Liver (tissue), 9 donors: ENCODE data around the gene SKI. TPM values are rescaled to one million over a fixed set of nuclear protein-coding genes. Genes with fewer than 3 reads are reported as not detected.

Source experiments
- DNase-seq: peaks from one replicate; pipeline ENCODE4 v3.0.0-alpha.2; 2017; ENCODE audit warnings: low spot score
- H3K27ac ChIP-seq, 2 donors: one replicate each; pipeline ENCODE4 v1.7.0; 2013; ENCODE audit warnings: inconsistent platforms in 2 of 2, low read length in 2 of 2, control low read depth in 1 of 2, low read depth in 1 of 2, mild to moderate bottlenecking in 1 of 2
- H3K27me3 ChIP-seq, 4 donors: one replicate each; pipeline versions ENCODE4 v1.6.1 to v1.7.0; 2013; ENCODE audit warnings: low read length in 3 of 4, inconsistent platforms in 1 of 4, mild to moderate bottlenecking in 1 of 4, moderate library complexity in 1 of 4; ENCODE audit not compliant: control insufficient read depth in 4 of 4, insufficient read depth in 4 of 4
- H3K36me3 ChIP-seq, 4 donors: one replicate each; pipeline versions ENCODE4 v1.6.1 to v1.7.0; 2013; ENCODE audit warnings: low read length in 3 of 4, mild to moderate bottlenecking in 3 of 4, low read depth in 1 of 4, moderate library complexity in 1 of 4; ENCODE audit not compliant: control insufficient read depth in 4 of 4, insufficient read depth in 3 of 4
- H3K4me1 ChIP-seq, 4 donors: one replicate each; pipeline versions ENCODE4 v1.6.1 to v1.7.0; 2013; ENCODE audit warnings: low read length in 3 of 4, mild to moderate bottlenecking in 3 of 4, moderate library complexity in 1 of 4; ENCODE audit not compliant: control insufficient read depth in 4 of 4, insufficient read depth in 4 of 4
- H3K4me3 ChIP-seq, 3 donors: one replicate each; pipeline versions ENCODE4 v1.6.1 to v1.7.0; 2013; ENCODE audit warnings: low read length in 3 of 3, control low read depth in 1 of 3, low read depth in 1 of 3, mild to moderate bottlenecking in 1 of 3
- H3K9ac ChIP-seq, 2 donors: one replicate each; pipeline ENCODE4 v1.7.0; 2013; ENCODE audit warnings: low read length in 2 of 2, mild to moderate bottlenecking in 2 of 2, moderate library complexity in 2 of 2, control low read depth in 1 of 2, low read depth in 1 of 2
- H3K9me3 ChIP-seq, 4 donors: one replicate each; pipeline versions ENCODE4 v1.6.1 to v1.7.0; 2013; ENCODE audit warnings: low read length in 3 of 4; ENCODE audit not compliant: control insufficient read depth in 4 of 4
- EGR1 ChIP-seq, 2 donors: IDR thresholded peaks; 2 replicates each; pipeline ENCODE4 v1.6.1; 2016 to 2018; ENCODE audit warnings: antibody characterized with exemption in 2 of 2, low read depth in 2 of 2
- FOXA1 ChIP-seq: IDR thresholded peaks from 2 replicates; pipeline ENCODE4 v1.6.1; 2016; ENCODE audit warnings: antibody characterized with exemption
- FOXA2 ChIP-seq: IDR thresholded peaks from 2 replicates; pipeline ENCODE4 v1.6.1; 2016; ENCODE audit warnings: antibody characterized with exemption
- GABPA ChIP-seq, 2 donors: IDR thresholded peaks in 1 of 2; conservative IDR thresholded peaks in 1 of 2; 2 replicates each; pipeline ENCODE4 v1.6.1; 2016; ENCODE audit warnings: antibody characterized with exemption in 2 of 2, mild to moderate bottlenecking in 1 of 2, moderate library complexity in 1 of 2
- HNF4A ChIP-seq, 2 donors: conservative IDR thresholded peaks; 2 replicates each; pipeline ENCODE4 v1.6.1; 2016; ENCODE audit warnings: antibody characterized with exemption in 2 of 2, mild to moderate bottlenecking in 2 of 2
- HNF4G ChIP-seq: IDR thresholded peaks from 2 replicates; pipeline ENCODE4 v1.6.1; 2016; ENCODE audit warnings: antibody characterized with exemption
- JUND ChIP-seq, 2 donors: IDR thresholded peaks; 2 replicates each; pipeline ENCODE4 v1.6.1; 2016; ENCODE audit warnings: antibody characterized with exemption in 2 of 2
- RAD21 ChIP-seq, 2 donors: IDR thresholded peaks; 2 replicates each; pipeline ENCODE4 v1.6.1; 2016; ENCODE audit warnings: antibody characterized with exemption in 2 of 2, mild to moderate bottlenecking in 2 of 2
- RXRA ChIP-seq, 2 donors: IDR thresholded peaks; 2 replicates each; pipeline ENCODE4 v1.6.1; 2017 to 2018; ENCODE audit warnings: antibody characterized with exemption in 2 of 2, mild to moderate bottlenecking in 1 of 2
- SP1 ChIP-seq: IDR thresholded peaks from 2 replicates; pipeline ENCODE4 v1.6.1; 2018; ENCODE audit warnings: antibody characterized with exemption, mild to moderate bottlenecking
- TAF1 ChIP-seq: conservative IDR thresholded peaks from 2 replicates; pipeline ENCODE4 v1.6.1; 2016; ENCODE audit warnings: antibody characterized with exemption, mild to moderate bottlenecking
- YY1 ChIP-seq: IDR thresholded peaks from 2 replicates; pipeline ENCODE4 v1.6.1; 2016; ENCODE audit warnings: antibody characterized with exemption, mild to moderate bottlenecking
- WGBS: extraction: QIAGEN DNeasy Blood & Tissue Kit; methylation state at CpG from one replicate; pipeline ENCODE4 v1.1.7; 2013; 5-methylcytosine and 5-hydroxymethylcytosine counted together
- polyA plus RNA-seq, 2 donors: library from polyadenylated mRNA; stranded (reverse) in 1 of 2; unstranded in 1 of 2; fragments of 200-250 nt in 1 of 2; fragments of >200 nt in 1 of 2; fragmentation: Nextera tagmentation in 1 of 2; extraction: Ambion mirVana in 1 of 2; gene quantifications; one replicate each; pipeline versions ENCODE4 v1.2.1 to v1.2.3, GENCODE V29; 2013 to 2015
- total RNA-seq, 2 donors: library from RNA; depleted of rRNA; stranded (reverse); fragments of >200 nt; gene quantifications; one replicate each; pipeline ENCODE4 v1.2.3, GENCODE V29; 2014
- TF ChIP-seq, protein P1 (sequence below): IDR thresholded peaks from 2 replicates; pipeline ENCODE4 v1.6.1; 2016; ENCODE audit warnings: antibody characterized with exemption
- TF ChIP-seq, protein P2 (sequence below): fragments of 150-350 bp; IDR thresholded peaks from 2 replicates; pipeline ENCODE4 v1.5.1; 2017; ENCODE audit warnings: improper control_type of control experiment, low read depth, low read length; ENCODE audit not compliant: missing input control
- TF ChIP-seq, protein P3 (sequence below): IDR thresholded peaks from 2 replicates; pipeline ENCODE4 v1.6.1; 2016; ENCODE audit warnings: antibody characterized with exemption
- TF ChIP-seq, protein P4 (sequence below): IDR thresholded peaks from 2 replicates; pipeline ENCODE4 v1.6.1; 2016; ENCODE audit warnings: antibody characterized with exemption
- TF ChIP-seq, protein P5 (sequence below): IDR thresholded peaks from 2 replicates; pipeline ENCODE4 v1.6.1; 2016; ENCODE audit warnings: antibody characterized with exemption, mild to moderate bottlenecking
- donor health status: healthy.
- donor health status: healthy.
- donor health status: healthy.
- donor health status: healthy.
- donor health status: healthy.

Gene SKI
- total and polyA plus RNA-seq, 4 donors = 3.2 to 21.3 (median 19.5) TPM

DNA sequence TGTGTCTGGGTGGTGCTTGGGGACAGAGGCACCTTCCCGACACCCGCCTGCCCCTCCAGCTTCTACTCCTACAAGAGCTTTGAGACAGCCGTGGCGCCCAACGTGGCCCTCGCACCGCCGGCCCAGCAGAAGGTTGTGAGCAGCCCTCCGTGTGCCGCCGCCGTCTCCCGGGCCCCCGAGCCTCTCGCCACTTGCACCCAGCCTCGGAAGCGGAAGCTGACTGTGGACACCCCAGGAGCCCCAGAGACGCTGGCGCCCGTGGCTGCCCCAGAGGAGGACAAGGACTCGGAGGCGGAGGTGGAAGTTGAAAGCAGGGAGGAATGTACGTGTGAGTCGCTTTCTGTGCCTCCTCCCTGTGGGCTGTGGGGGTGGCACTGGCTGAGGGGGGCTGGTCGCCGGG is 75.7 kb downstream of the SKI start (continued):
- TF ChIP-seq, protein P1, sequence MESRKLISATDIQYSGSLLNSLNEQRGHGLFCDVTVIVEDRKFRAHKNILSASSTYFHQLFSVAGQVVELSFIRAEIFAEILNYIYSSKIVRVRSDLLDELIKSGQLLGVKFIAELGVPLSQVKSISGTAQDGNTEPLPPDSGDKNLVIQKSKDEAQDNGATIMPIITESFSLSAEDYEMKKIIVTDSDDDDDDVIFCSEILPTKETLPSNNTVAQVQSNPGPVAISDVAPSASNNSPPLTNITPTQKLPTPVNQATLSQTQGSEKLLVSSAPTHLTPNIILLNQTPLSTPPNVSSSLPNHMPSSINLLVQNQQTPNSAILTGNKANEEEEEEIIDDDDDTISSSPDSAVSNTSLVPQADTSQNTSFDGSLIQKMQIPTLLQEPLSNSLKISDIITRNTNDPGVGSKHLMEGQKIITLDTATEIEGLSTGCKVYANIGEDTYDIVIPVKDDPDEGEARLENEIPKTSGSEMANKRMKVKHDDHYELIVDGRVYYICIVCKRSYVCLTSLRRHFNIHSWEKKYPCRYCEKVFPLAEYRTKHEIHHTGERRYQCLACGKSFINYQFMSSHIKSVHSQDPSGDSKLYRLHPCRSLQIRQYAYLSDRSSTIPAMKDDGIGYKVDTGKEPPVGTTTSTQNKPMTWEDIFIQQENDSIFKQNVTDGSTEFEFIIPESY = no peak

DNA sequence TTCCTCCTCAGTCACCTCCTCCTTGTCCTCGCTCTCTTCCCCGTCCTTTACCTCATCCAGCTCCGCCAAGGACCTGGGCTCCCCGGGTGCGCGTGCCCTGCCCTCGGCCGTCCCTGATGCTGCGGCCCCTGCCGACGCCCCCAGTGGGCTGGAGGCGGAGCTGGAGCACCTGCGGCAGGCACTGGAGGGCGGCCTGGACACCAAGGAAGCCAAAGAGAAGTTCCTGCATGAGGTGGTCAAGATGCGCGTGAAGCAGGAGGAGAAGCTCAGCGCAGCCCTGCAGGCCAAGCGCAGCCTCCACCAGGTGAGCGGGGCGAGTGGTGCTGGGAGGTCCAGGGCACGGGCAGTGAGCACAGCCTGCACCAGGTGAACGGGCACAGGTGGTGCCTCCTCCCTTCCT is 76.2 kb downstream of the SKI start:
- Histone ChIP-seq H3K4me1 (peaks cover 6 to 29% (median 13%) of the 10 kb centered on the region in 4 donors), H3K4me3 (no peak overlapping the region), H3K9me3 (no peaks in the 10 kb centered on the region), H3K27ac (no peak overlapping the region), H3K36me3 (peaks cover 27 to 53% (median 31%) of the 10 kb centered on the region in 4 donors), H3K27me3 (no peaks in the 10 kb centered on the region), H3K9ac (no peak overlapping the region)
- DNase-seq = no peak
- 97% methylated on average over 22 of the region's 22 CpGs for WGBS
- TF ChIP-seq, protein P2, sequence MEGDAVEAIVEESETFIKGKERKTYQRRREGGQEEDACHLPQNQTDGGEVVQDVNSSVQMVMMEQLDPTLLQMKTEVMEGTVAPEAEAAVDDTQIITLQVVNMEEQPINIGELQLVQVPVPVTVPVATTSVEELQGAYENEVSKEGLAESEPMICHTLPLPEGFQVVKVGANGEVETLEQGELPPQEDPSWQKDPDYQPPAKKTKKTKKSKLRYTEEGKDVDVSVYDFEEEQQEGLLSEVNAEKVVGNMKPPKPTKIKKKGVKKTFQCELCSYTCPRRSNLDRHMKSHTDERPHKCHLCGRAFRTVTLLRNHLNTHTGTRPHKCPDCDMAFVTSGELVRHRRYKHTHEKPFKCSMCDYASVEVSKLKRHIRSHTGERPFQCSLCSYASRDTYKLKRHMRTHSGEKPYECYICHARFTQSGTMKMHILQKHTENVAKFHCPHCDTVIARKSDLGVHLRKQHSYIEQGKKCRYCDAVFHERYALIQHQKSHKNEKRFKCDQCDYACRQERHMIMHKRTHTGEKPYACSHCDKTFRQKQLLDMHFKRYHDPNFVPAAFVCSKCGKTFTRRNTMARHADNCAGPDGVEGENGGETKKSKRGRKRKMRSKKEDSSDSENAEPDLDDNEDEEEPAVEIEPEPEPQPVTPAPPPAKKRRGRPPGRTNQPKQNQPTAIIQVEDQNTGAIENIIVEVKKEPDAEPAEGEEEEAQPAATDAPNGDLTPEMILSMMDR = no peak
- no peak for TF ChIP-seq RXRA (IDR thresholded peaks at IDR 0.05)
- TF ChIP-seq TAF1 = no peak
- TF ChIP-seq, protein P3, sequence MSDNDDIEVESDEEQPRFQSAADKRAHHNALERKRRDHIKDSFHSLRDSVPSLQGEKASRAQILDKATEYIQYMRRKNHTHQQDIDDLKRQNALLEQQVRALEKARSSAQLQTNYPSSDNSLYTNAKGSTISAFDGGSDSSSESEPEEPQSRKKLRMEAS = no peak
- TF ChIP-seq EGR1 (IDR thresholded peaks at IDR 0.05; ENCODE audit: low read depth in 2 of 2) = no peak
- TF ChIP-seq, protein P1 = no peak
- TF ChIP-seq, protein P4, sequence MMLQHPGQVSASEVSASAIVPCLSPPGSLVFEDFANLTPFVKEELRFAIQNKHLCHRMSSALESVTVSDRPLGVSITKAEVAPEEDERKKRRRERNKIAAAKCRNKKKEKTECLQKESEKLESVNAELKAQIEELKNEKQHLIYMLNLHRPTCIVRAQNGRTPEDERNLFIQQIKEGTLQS = no peak
- TF ChIP-seq RAD21 (IDR thresholded peaks at IDR 0.05) = no peak
- no peak for TF ChIP-seq YY1
- TF ChIP-seq FOXA1 = no peak
- TF ChIP-seq GABPA (IDR thresholded peaks at IDR 0.05 in 1 of 2, conservative IDR thresholded peaks at IDR 0.05 in 1 of 2) = no peak
- TF ChIP-seq HNF4G = no peak
- TF ChIP-seq, protein P5, sequence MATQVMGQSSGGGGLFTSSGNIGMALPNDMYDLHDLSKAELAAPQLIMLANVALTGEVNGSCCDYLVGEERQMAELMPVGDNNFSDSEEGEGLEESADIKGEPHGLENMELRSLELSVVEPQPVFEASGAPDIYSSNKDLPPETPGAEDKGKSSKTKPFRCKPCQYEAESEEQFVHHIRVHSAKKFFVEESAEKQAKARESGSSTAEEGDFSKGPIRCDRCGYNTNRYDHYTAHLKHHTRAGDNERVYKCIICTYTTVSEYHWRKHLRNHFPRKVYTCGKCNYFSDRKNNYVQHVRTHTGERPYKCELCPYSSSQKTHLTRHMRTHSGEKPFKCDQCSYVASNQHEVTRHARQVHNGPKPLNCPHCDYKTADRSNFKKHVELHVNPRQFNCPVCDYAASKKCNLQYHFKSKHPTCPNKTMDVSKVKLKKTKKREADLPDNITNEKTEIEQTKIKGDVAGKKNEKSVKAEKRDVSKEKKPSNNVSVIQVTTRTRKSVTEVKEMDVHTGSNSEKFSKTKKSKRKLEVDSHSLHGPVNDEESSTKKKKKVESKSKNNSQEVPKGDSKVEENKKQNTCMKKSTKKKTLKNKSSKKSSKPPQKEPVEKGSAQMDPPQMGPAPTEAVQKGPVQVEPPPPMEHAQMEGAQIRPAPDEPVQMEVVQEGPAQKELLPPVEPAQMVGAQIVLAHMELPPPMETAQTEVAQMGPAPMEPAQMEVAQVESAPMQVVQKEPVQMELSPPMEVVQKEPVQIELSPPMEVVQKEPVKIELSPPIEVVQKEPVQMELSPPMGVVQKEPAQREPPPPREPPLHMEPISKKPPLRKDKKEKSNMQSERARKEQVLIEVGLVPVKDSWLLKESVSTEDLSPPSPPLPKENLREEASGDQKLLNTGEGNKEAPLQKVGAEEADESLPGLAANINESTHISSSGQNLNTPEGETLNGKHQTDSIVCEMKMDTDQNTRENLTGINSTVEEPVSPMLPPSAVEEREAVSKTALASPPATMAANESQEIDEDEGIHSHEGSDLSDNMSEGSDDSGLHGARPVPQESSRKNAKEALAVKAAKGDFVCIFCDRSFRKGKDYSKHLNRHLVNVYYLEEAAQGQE = no peak
- no peak for TF ChIP-seq JUND (IDR thresholded peaks at IDR 0.05)
- no peak for TF ChIP-seq SP1
- no peak for TF ChIP-seq HNF4A (conservative IDR thresholded peaks at IDR 0.05)
- TF ChIP-seq FOXA2 = no peak
